ENCODE data around the gene MAP4. TPM values are rescaled to one million over a fixed set of nuclear protein-coding genes. Genes with fewer than 3 reads are reported as not detected.
"Not testable (repeated sequence)": the region's sequence is repeated elsewhere in the genome, so short reads cannot be mapped to it uniquely, and the experiment has no call there.

Gene MAP4
- total RNA-seq, 3 donors from 2014 or later (not counting 1 experiment from before 2014, with no cell fraction given): 74.5 to 97.1 (median 88.9) TPM

GRCh38 chr3:47836986-47837385 is 179.2 kb downstream of the MAP4 start:
- peaks cover 0 to 6% of the 10 kb centered on the region in 2 donors for H3K4me1 Mint-ChIP-seq
- no peak overlapping the region for H3K27ac ChIP-seq (ENCODE audit: low read length)
- intact Hi-C loops (cut with micrococcal nuclease): loop anchor here (5.0 kb wide), 2 partner anchors 155 to 315 kb away; no protein-coding TSS in a partner anchor
- H3K4me3 ChIP-seq (ENCODE audit: low read length): no peak overlapping the region
- peaks cover 6% of the 10 kb centered on the region for H3K36me3 Mint-ChIP-seq
- peaks cover 50% of the 10 kb centered on the region for H3K36me3 ChIP-seq (ENCODE audit: control insufficient read depth, insufficient read depth, low read length)
- H3K27me3 Mint-ChIP-seq (ENCODE audit: low read depth in 2 of 2): no peaks in the 10 kb centered on the region
- no peaks in the 10 kb centered on the region for H3K9me3 ChIP-seq (ENCODE audit: control insufficient read depth, insufficient read depth, low read length)
- 95% methylated on average over 7 of the region's 7 CpGs for WGBS (ENCODE audit: insufficient coverage)
- no peaks in the 10 kb centered on the region for H3K27me3 ChIP-seq (ENCODE audit: control insufficient read depth, insufficient read depth, low read length)
- no peaks in the 10 kb centered on the region for H3K4me1 ChIP-seq (ENCODE audit: control insufficient read depth, insufficient read depth, low read length)
- H3K9me3 Mint-ChIP-seq: no peaks in the 10 kb centered on the region
- no peak for TF ChIP-seq CTCF (IDR thresholded peaks at IDR 0.05)
- peak overlapping the region; percentile 43 to 61 for H3K27ac Mint-ChIP-seq
- DNase-seq (no peak), ATAC-seq (no peak)
- no peak overlapping the region for H3K4me3 Mint-ChIP-seq

- H3K4me3 Mint-ChIP-seq; H3K4me3 ChIP-seq (ENCODE audit: low read length); ATAC-seq; H3K27ac Mint-ChIP-seq; H3K27ac ChIP-seq (ENCODE audit: low read length); intact Hi-C loops (cut with micrococcal nuclease); H3K27me3 Mint-ChIP-seq (ENCODE audit: low read depth in 2 of 2); H3K9me3 Mint-ChIP-seq; H3K9me3 ChIP-seq (ENCODE audit: control insufficient read depth, insufficient read depth, low read length); DNase-seq; H3K27me3 ChIP-seq (ENCODE audit: control insufficient read depth, insufficient read depth, low read length): not testable (repeated sequence)
- H3K36me3 Mint-ChIP-seq: peaks cover 19% of the 10 kb centered on the region
- H3K4me1 ChIP-seq (ENCODE audit: control insufficient read depth, insufficient read depth, low read length): peaks cover 16% of the 10 kb centered on the region
- peaks cover 16 to 22% of the 10 kb centered on the region in 2 donors for H3K4me1 Mint-ChIP-seq
- WGBS (ENCODE audit: insufficient coverage): 53% methylated on average over 8 of the region's 9 CpGs
- H3K36me3 ChIP-seq (ENCODE audit: control insufficient read depth, insufficient read depth, low read length): peaks cover 44% of the 10 kb centered on the region
These were observed 186.7 kb downstream of the MAP4 start for GRCh38 chr3:47829482-47829881.

GRCh38 chr3:47825590-47825989 is 190.6 kb downstream of the MAP4 start:
- no peak for ATAC-seq

More at GRCh38 chr3:47825590-47825989, 190.6 kb downstream of the MAP4 start:
- Mint-ChIP-seq H3K9me3 (no peaks in the 10 kb centered on the region), H3K36me3 (peaks cover 1% of the 10 kb centered on the region), H3K4me1 (peaks cover 18 to 24% of the 10 kb centered on the region in 2 donors), H3K27me3 (ENCODE audit: low read depth in 2 of 2) (no peaks in the 10 kb centered on the region), H3K4me3 (peak overlapping the region; percentile 89), H3K27ac (peak overlapping the region; percentile 58 to 90)
- intact Hi-C loops (cut with micrococcal nuclease): loop anchor here (1.0 kb wide), 1 partner anchor 303 kb away; no protein-coding TSS in a partner anchor
- peaks cover 22% of the 10 kb centered on the region for H3K36me3 ChIP-seq (ENCODE audit: control insufficient read depth, insufficient read depth, low read length)
- 47% methylated on average over 6 of the region's 7 CpGs for WGBS (ENCODE audit: insufficient coverage)
- no peak for TF ChIP-seq CTCF (IDR thresholded peaks at IDR 0.05)
- peak overlapping the region; percentile 44 for H3K27ac ChIP-seq (ENCODE audit: low read length)
- no peaks in the 10 kb centered on the region for H3K27me3 ChIP-seq (ENCODE audit: control insufficient read depth, insufficient read depth, low read length)
- DNase-seq: no peak
- H3K4me1 ChIP-seq (ENCODE audit: control insufficient read depth, insufficient read depth, low read length): peaks cover 19% of the 10 kb centered on the region
- H3K9me3 ChIP-seq (ENCODE audit: control insufficient read depth, insufficient read depth, low read length): no peaks in the 10 kb centered on the region
- peak overlapping the region; percentile 90 for H3K4me3 ChIP-seq (ENCODE audit: low read length)
